OCI-M2 (cell line): ENCODE results near the gene GALT.
"Not testable (repeated sequence)": the region's sequence is repeated elsewhere in the genome, so short reads cannot be mapped to it uniquely, and the experiment has no call there.

ENCODE experiments used
- DNase-seq: peaks from one replicate; lab custom pipeline; 2025; ENCODE audit not compliant: unreplicated experiment; lab: John Stamatoyannopoulos, UW

GALT gene

DNA sequence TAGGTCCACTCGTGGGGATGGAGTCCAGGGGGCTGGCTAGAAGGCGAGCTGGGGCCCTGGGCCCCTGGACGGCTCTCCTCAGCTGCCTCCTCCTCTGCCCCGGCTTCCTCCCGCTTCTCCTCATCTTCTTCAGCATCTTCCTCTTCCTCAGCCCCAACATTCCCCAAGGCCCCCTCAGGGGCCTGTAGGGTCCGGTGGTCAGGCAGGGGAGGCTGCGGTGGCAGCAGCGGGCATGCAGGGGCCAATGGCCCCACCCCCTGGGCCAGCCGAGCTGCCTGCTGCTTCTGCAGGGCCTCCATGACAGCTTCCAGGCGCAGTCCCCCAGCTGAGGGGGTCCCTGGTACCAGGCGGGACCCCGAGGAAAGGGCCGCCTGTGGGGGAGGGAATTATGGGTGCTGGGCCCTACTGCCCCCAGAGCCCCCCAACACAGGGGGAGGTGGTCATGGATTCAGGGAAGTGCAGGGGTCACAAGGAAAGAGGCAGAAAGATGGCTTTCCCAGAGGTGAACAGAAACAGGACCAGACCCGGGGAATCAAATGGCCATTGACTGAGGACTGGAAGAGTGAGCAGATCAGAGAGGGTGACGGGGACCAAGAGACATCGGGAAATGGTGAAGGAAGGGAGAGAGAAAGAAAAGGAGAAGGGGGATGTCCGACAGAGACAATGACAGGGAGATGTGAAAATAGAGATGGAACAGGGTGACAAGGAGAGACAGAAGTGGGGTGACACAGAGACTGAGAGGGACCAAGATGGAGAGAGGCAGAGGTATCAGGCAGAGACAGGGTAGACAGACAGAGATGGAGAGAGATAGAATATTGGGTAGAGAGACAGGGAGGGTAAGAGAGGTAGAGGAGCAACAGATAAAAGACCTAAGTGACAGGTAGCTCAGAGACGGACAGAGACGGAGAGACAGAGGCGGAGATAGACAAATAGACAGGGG, 18.5 kb upstream of the GALT start:
- no peak for DNase-seq

- DNase-seq = no peak
Measured at GRCh38 chr9:34628656-34629490, 17.6 kb upstream of the GALT start, which contains the start of gene ARID3C. ARID3C (minus strand) TSS chr9:34629066; CDS start chr9:34628014, 1,052 bp downstream.

GRCh38 chr9:34629491-34629808, 17.0 kb upstream of the GALT start:
- DNase-seq = no peak

DNA sequence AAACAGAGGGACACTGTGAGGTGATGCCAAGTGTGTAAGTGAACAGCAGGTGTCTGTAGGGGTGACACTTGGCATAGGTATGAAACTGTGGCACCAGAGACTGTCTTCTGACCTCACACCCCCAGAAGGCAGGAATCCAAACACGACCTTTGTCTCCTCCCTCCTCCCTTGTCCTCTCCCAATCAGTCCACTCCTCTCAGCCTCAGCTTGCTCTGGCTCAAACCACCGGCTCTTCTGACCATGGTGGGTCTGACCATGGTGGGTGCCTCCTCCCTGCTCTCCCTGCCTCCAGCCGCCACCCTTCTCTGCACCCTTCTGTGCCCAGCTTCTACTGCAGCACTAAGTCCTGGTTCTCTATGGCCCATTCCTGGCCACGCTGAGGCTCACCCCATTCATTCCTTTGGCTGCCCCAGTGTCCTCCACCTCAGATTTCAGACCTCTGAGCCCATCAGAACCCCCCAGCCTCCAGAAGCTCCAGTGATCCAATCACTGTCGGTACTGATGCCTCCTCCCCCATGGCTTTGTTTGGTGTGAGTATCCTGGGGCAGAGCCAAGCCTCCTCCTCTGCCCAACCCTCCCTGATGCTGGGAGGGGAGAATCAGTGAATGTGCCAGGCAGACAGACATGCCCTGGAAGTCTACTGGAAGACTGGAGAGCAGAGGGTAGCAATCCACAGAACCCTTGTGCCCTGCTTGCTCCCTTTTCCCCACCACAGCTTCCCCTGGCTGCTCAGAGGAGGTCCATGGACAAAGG, 15.9 kb upstream of the GALT start:
- no peak for DNase-seq

- no peak for DNase-seq
Measured at GRCh38 chr9:34633166-34633565, 13.3 kb upstream of the GALT start.

DNA sequence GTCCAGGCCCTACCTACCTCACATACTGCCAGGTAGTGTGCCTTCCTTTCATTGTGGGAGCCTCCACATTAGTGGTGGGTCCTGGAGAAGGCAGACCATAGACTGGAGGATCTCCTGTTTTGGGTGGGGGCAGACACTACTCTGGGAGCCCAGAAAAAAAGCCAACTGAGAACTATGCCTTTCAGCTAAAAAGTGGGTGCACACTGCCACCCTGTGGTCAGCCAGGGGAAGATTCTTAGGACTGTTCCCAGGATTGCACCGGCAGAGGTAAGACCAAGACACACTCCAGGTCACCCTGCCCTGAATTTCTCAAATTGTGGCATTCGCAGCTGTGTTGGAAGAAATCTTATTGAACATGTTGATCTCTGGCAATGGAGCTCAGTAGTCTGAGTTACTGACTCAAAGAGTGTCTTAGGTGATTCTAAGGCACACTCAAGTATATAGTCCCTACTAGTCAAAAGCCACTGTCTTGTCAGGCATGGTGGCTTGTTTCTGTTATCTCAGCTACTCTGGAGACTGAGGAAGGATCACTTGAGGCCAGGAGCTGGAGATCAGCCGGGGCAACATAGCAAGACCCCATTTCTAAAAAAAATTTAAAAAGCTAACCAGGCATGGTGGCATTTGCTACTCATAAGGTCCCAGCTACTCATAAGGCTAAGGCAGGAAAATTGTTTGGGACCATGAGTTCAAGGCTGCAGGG, 12.5 kb upstream of the GALT start:
- DNase-seq = peak; percentile 44

- no peak for DNase-seq
Measured at GRCh38 chr9:34634551-34635248, 11.8 kb upstream of the GALT start.

- DNase-seq = no peak
Measured at GRCh38 chr9:34635556-34635955, 10.9 kb upstream of the GALT start.

- no peak for DNase-seq
Measured at GRCh38 chr9:34636791-34637355, 9.6 kb upstream of the GALT start.

DNA sequence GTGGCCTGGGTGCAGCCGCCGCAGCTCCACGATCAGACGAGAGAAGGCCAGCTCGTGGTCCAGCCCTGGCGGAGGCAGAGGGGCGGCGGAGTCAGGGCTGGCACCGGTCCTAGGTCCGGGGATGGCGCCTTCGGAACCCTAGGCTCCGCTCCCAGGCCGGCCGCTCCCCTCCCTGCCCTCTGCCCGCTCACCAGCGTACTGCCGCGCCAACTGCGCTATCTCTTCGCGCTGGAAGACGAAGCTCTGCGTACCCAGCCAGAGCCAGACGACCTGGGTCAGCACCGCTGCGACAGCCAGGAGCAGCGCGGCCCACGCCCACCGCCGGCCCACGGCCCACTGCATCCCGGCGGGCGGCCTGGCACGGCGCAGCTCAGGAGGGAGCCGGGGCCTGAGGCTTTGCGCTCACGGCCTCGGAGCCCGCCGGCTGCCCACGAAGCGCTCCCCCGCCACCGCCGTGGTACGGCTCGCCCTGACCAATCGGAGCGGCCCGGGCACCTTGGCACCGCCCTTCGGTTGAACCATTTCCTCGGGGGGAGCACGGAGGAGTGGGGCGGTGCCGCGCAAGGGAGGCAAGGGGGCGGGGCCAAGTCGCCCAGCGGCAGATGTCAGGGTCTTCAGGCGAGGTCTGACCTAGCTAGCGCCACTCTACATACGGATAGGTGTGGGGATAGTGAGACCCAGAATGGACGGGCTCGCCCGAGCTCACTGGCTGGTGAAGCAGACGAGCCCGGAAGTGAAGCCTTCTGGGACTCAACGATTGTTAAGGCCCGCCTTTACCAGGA, 8.9 kb upstream of the GALT start, which contains the start of gene SIGMAR1:
Gene SIGMAR1, minus strand, starts transcription at position 432 of the 782 bp plus-strand sequence. Its CDS starts 90 bp downstream, at position 342.
- no peak for DNase-seq

DNA sequence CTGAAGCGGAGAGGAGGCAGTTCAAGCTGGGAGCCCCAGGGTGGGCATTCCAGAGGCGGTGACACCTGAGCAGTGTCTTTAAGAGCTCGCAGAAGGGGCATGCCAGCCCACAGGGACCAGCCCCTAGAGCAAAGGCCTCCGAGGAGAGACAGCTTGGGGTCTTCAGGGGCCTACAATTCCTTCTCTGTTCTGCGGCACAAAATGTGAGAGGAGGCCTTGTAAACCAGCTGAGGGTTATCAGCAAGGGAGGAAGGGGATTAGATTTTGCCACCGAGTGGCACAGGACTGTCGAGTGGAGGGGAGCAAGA, 8.4 kb upstream of the GALT start:
- no peak for DNase-seq

DNA sequence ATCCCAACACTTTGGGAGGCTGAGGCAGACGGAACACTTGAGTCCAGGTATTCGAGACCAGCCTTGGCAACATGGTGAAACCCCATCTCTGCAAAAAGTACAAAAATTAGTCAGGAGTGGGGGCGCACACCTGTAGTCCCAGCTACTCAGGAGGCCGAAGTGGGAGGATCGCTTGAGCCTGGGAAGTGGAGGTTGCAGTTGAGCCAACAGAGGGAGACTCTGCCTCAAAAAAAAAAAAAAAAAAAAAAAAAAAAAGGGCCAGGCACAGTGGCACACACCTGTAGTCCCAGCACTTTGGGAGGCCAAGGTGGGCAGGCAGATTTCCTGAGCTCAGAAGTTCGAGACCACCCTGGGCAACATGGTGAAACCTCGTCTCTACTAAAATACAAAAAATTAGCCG, 7.2 kb upstream of the GALT start:
- not testable (repeated sequence) for DNase-seq

- no peak for DNase-seq
Measured at GRCh38 chr9:34642679-34643078, 3.8 kb upstream of the GALT start.

GRCh38 chr9:34644766-34645314, 1.6 kb upstream of the GALT start:
- DNase-seq = no peak

GRCh38 chr9:34647084-34647403, 569 bp downstream of the GALT start:
- DNase-seq = no peak

GRCh38 chr9:34647651-34648050, 1.2 kb downstream of the GALT start:
- DNase-seq = no peak

DNA sequence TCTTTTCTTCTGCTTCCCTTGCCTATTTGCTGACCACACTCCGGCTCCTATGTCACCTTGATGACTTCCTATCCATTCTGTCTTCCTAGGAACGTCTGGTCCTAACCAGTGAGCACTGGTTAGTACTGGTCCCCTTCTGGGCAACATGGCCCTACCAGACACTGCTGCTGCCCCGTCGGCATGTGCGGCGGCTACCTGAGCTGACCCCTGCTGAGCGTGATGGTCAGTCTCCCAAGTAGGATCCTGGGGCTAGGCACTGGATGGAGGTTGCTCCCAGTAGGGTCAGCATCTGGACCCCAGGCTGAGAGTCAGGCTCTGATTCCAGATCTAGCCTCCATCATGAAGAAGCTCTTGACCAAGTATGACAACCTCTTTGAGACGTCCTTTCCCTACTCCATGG, 2.2 kb downstream of the GALT start:
- no peak for DNase-seq

GRCh38 chr9:34650816-34651215, 4.3 kb downstream of the GALT start:
- DNase-seq = no peak

- DNase-seq = no peak
Measured at GRCh38 chr9:34651321-34651720, 4.8 kb downstream of the GALT start.
